ENCODE results near the gene TMEM132E.
A peak's percentile ranks its signal among the peaks of the same experiment; 100 is the strongest.

The TMEM132E gene

DNA sequence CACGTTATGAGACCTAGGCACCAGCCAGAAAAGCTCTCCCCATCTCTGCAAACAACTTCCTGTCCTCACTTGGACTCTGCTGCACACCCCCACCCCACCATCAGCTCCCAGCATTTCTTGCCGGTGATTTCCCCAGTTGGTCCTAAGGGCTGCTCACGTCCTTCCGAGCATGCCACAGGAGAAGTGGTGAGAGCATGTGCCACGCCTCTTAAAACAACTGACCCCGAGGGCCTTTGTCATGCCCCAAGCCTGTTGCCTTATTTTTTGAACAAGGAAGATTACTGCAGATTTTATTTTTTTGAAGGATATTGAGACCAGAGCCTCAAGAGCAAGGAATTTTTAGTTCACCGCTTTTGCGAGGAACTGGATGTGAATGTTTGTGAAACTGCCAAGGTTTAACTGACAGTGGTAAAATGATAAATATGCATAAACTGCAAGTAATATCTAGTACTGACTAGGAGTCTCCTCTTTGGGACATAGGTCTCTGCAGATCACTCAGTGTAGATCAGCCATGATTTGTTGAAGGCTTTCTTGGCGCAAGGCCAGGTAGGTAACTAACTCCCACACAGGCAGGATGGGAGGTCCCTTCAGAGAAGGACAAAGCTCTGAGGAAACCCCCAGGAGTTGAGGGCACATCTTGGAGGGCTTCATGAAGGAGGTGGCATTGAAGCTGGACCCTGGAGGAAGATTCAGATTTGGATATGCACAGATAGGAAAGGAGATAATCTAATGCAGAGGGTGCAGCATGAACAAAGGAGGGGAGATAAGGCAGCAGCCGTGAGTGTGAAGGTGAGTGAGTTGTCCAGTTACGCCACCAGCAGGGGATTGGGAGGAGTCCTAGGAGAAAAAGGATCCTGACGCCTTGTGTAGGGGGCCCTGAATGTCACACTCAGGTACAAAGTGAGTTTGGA is 44.7 kb downstream of the TMEM132E start:
- DNase-seq, result no peak
- in situ Hi-C loops (cut with MboI; ENCODE audit: low pct_unique_long_range_greater_than_20kb, low sequenced_read_pairs), result no loop called here

GRCh38 chr17:34624767-34625383 is 45.5 kb downstream of the TMEM132E start:
- in situ Hi-C loops (cut with MboI; ENCODE audit: low pct_unique_long_range_greater_than_20kb, low sequenced_read_pairs), result no loop called here
- DNase-seq, result no peak

- in situ Hi-C loops (cut with MboI; ENCODE audit: low pct_unique_long_range_greater_than_20kb, low sequenced_read_pairs), result no loop called here
- DNase-seq, result no peak
Measured at GRCh38 chr17:34626121-34626681, 46.8 kb downstream of the TMEM132E start.

DNA sequence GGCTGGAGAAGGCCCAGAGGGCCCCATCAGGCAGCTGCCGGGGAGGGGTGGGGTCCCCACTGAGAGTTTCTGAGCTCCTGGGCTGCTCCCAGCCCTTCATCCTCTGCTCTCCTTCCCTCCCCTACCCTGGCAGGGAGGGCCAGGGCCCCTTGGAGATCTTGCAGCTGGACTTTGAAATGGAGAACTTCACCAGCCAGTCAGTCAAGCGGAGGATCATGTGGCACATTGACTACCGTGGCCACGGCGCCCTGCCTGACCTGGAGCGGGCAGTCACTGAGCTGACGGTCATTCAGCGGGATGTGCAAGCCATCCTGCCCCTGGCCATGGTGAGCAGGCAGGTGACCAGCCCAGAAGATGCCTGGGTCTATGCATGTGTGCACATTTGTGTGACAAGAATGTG is 49.5 kb downstream of the TMEM132E start:
- no peak for DNase-seq
- in situ Hi-C loops (cut with MboI; ENCODE audit: low pct_unique_long_range_greater_than_20kb, low sequenced_read_pairs), result no loop called here

DNA sequence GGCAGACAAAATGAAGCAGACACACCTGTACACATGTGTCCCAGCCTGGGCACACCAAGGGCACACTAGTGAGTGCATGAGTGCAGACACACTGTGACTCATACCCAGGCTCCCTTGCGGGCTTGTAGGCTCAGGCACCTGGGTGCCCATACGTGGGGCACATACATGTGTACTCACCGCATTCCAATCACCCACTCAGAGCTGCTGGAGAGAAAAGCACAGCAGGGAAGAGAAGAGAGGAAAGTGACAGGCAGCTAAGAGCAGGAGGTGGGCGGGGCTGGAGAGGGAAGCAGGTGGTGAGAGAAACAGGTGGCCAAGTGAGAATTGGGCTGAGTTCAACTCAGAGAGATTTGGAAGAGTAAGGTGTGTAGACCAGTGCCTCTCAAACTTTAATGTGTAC is 54.0 kb downstream of the TMEM132E start:
- in situ Hi-C loops (cut with MboI; ENCODE audit: low pct_unique_long_range_greater_than_20kb, low sequenced_read_pairs), result no loop called here

DNA sequence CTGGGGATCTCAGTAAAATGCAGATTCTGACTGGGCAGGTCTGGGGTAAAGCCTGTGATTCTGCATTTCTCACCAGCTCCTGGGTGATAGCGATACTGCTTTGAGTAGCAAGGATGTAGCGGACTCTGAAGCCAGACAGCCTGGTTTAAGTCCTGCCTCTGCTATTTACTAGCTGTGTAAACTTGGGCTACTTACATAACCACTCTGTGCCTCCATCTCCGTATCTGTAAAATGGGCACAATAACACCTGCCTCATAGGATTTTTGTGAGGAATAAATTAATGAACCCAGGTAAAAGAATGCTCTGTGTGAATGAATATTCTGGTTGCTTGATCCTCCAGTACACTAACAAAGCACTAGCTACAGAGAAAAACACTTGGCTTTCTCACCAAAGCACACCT is 54.4 kb downstream of the TMEM132E start:
- DNase-seq, result no peak
- in situ Hi-C loops (cut with MboI; ENCODE audit: low pct_unique_long_range_greater_than_20kb, low sequenced_read_pairs), result no loop called here

More for the DNA sequence above, 54.0 kb downstream of the TMEM132E start:
- DNase-seq, result no peak

DNA sequence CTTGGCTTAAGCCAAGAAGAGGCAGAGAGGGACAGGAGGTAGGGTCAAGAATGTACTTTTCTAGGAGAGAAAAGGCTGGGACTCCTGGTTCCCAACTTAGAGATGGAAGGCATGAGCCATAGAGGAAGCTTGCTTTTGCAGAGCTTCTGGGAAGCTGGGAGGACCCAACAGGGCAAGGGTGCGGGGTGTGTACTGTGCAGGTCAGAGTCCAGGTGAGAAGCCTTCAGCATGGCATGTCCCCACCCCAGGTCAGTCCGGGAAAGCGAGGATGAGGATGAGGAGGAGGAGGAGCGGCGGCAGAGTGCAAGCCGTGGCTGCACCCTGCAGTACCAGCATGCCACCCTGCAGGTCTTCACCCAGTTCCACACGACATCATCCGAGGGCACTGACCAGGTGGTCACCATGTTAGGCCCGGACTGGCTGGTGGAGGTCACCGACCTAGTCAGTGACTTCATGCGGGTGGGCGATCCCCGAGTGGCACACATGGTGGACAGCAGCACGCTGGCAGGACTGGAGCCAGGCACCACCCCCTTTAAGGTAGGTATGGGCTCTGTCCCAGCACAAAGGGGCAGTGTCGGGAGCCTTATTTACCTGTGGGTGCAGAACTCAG is 55.3 kb downstream of the TMEM132E start:
- DNase-seq, result no peak
- in situ Hi-C loops (cut with MboI; ENCODE audit: low pct_unique_long_range_greater_than_20kb, low sequenced_read_pairs), result no loop called here

DNA sequence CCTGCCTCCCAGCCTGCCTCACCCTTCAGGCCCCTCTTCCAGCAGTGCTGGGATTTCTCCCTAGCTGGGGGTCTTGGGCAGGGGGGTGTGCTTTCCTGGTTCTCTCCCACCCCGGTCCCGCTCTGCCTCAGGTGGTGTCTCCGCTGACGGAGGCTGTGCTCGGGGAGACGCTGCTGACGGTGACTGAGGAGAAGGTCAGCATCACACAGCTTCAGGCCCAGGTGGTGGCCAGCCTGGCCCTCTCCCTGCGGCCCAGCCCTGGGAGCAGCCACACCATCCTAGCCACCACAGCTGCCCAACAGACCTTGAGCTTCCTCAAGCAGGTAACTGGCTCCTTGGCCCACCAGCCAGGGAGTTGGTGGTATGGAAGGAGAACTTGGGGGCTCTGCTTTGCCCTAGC is 56.5 kb downstream of the TMEM132E start:
- DNase-seq, result no peak
- in situ Hi-C loops (cut with MboI; ENCODE audit: low pct_unique_long_range_greater_than_20kb, low sequenced_read_pairs), result no loop called here

GRCh38 chr17:34637041-34637547 is 57.7 kb downstream of the TMEM132E start:
- in situ Hi-C loops (cut with MboI; ENCODE audit: low pct_unique_long_range_greater_than_20kb, low sequenced_read_pairs), result no loop called here
- DNase-seq, result no peak

DNA sequence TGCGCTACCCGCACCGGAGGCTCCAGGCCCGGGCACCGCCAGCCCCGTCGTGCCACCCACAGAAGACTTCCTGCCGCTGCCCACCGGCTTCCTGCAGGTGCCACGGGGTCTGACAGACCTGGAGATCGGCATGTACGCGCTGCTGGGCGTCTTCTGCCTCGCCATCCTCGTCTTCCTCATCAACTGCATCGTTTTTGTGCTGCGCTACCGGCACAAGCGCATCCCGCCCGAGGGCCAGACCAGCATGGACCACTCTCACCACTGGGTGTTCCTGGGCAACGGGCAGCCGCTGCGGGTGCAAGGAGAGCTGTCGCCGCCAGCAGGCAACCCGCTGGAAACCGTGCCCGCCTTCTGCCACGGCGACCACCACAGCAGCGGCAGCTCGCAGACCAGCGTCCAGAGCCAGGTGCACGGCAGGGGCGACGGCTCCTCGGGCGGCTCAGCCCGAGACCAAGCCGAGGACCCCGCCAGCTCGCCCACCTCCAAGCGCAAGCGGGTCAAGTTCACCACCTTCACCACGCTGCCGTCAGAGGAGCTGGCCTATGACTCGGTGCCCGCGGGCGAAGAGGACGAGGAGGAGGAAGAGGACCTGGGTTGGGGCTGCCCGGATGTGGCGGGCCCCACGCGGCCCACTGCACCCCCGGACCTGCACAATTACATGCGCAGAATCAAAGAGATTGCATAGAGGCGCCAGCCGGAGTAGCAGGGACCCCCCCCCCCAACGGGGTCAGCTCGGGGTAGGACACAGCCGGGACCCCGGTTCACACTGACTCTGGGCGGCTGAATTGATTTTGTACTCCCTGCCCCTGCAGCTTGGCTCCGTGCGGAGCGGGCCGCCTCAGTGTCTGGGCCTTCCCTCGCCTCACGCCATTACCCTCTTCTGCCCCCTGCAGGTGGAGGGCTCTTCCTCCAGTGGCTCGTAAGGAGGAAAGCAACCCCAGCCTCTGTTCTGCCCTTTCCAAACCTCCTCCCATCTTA is 58.5 kb downstream of the TMEM132E start:
- peak; percentile 66 for DNase-seq
- in situ Hi-C loops (cut with MboI; ENCODE audit: low pct_unique_long_range_greater_than_20kb, low sequenced_read_pairs), result no loop called here

DNA sequence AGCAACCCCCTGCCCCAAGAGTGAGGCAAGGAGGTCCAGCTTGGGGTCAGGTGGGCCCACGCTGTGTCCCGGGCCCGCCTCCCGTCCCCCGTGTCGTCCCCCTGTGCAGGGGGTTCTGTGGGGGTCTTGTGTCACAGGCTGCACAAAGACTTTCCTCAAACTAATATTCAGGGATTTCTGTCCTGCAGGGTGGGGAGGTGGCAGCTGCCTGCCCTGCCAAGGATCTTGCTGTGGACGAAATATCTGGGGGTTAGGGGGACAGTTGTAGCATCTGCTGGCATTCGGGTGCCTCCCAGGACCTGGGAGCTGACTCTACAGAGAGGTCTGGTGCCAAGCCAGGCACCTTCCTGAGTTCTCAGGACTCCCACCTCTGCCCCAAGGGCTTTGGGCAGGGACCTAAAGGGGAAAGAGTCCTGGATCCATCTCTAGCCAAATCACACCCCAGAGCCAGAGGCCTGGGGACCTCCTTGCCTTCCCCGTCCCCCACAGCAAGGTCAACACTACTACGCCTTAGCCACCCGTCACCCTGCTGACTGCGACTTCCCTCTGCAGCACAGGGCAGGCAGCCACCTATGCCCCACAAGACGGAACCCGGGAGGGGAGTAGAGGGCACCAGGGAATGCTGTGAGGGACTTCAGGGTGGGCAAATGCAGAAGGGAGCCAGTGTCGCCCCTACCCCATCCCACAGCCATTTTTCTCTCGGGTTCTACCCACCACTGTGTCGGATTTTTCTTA is 59.3 kb downstream of the TMEM132E start:
- in situ Hi-C loops (cut with MboI; ENCODE audit: low pct_unique_long_range_greater_than_20kb, low sequenced_read_pairs), result no loop called here
- no peak for DNase-seq

- in situ Hi-C loops (cut with MboI; ENCODE audit: low pct_unique_long_range_greater_than_20kb, low sequenced_read_pairs), result no loop called here
- no peak for DNase-seq
Measured at GRCh38 chr17:34639706-34640425, 60.5 kb downstream of the TMEM132E start.

- DNase-seq, result no peak
- in situ Hi-C loops (cut with MboI; ENCODE audit: low pct_unique_long_range_greater_than_20kb, low sequenced_read_pairs), result no loop called here
Measured at GRCh38 chr17:34641368-34641767, 62.0 kb downstream of the TMEM132E start.

- in situ Hi-C loops (cut with MboI; ENCODE audit: low pct_unique_long_range_greater_than_20kb, low sequenced_read_pairs), result no loop called here
- DNase-seq, result no peak
Measured at GRCh38 chr17:34644941-34645550, 65.7 kb downstream of the TMEM132E start.

DNA sequence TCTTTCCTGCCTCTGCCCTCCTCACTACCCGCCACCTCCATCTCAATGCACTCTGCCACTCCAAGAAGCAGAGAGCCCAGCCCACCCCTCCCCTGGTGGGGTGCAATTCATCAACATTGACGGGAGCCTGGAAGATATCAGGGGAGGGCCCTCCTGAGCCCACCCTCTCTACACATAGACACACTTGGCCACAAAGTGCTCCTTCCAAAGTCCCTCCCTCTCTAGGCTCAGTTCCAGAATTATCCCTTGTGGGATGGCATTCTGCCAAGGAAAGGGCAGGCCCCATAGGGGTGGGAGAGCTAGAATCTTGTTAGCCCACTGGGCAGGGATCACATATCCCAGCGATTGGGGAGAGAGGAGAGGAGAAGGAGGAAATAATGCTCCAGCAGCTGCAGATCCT is 66.2 kb downstream of the TMEM132E start:
- DNase-seq, result no peak
- in situ Hi-C loops (cut with MboI; ENCODE audit: low pct_unique_long_range_greater_than_20kb, low sequenced_read_pairs), result no loop called here

DNA sequence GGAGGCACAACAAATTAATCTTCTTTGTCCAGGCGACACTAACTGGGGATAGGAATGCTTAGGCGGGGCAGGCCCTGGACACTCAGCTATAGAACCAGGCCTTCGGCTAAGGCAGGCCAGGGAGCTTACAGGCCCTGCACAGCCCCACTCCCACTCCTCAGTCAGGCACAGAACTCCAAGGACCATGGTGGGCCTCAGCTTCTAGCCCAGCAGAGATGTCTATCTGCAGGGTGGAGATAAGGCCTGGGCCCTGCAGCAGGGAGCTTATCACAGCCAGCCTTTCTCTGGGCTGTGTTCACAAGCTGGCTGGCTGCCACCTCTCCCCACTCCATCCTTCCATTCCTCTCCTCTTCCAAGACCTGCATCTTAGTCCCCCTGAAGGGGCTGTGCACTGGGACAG is 68.1 kb downstream of the TMEM132E start:
- in situ Hi-C loops (cut with MboI; ENCODE audit: low pct_unique_long_range_greater_than_20kb, low sequenced_read_pairs), result no loop called here

More for the DNA sequence above, 68.1 kb downstream of the TMEM132E start:
- DNase-seq, result no peak
